T-helper 22 cell (primary cell): Measurements from ENCODE around the gene ABCC9.

Source experiments
- DNase-seq: peaks from one replicate; pipeline ENCODE4 v3.0.0-alpha.2; 2020; ENCODE audit warnings: low read depth

Gene ABCC9

GRCh38 chr12:21773806-21774205, 167.4 kb downstream of the ABCC9 start:
- DNase-seq = no peak

- DNase-seq = no peak
Observed at GRCh38 chr12:21773263-21773741, 167.9 kb downstream of the ABCC9 start.

GRCh38 chr12:21771311-21771710, 169.9 kb downstream of the ABCC9 start:
- DNase-seq = no peak

GRCh38 chr12:21769307-21769706, 171.9 kb downstream of the ABCC9 start:
- DNase-seq = no peak

GRCh38 chr12:21766403-21766802, 174.8 kb downstream of the ABCC9 start:
- no peak for DNase-seq

GRCh38 chr12:21764950-21765349, 176.3 kb downstream of the ABCC9 start:
- DNase-seq = no peak

GRCh38 chr12:21764065-21764464, 177.2 kb downstream of the ABCC9 start:
- no peak for DNase-seq

- DNase-seq = no peak
Observed at GRCh38 chr12:21763531-21763930, 177.7 kb downstream of the ABCC9 start.

GRCh38 chr12:21759737-21760136, 181.5 kb downstream of the ABCC9 start:
- no peak for DNase-seq

- DNase-seq = no peak
Observed at GRCh38 chr12:21757735-21758134, 183.5 kb downstream of the ABCC9 start.

GRCh38 chr12:21756699-21757098, 184.5 kb downstream of the ABCC9 start:
- DNase-seq = no peak

GRCh38 chr12:21751517-21751916, 189.7 kb downstream of the ABCC9 start:
- DNase-seq = no peak
